8988T (cell line): ENCODE measurements around the gene CYB5RL.
"Not testable (repeated sequence)": the region's sequence is repeated elsewhere in the genome, so short reads cannot be mapped to it uniquely, and the experiment has no call there.

ENCODE experiments used
- DNase-seq: peaks from one replicate; pipeline ENCODE4 v3.0.0; 2011

CYB5RL gene, protein sequence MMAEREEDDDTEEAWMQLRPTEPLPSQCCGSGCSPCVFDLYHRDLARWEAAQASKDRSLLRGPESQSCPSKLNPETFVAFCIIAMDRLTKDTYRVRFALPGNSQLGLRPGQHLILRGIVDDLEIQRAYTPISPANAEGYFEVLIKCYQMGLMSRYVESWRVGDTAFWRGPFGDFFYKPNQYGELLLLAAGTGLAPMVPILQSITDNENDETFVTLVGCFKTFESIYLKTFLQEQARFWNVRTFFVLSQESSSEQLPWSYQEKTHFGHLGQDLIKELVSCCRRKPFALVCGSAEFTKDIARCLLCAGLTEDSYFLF

GRCh38 chr1:54199765-54200518, at the start of gene CYB5RL, which contains the start of gene MRPL37:
CYB5RL (minus strand) TSS chr1:54200030; CDS start chr1:54195616, 4,414 bp downstream.
MRPL37 (plus strand) TSS chr1:54200167; CDS start chr1:54200244, 77 bp downstream.
- DNase-seq: peak; percentile 82

DNA sequence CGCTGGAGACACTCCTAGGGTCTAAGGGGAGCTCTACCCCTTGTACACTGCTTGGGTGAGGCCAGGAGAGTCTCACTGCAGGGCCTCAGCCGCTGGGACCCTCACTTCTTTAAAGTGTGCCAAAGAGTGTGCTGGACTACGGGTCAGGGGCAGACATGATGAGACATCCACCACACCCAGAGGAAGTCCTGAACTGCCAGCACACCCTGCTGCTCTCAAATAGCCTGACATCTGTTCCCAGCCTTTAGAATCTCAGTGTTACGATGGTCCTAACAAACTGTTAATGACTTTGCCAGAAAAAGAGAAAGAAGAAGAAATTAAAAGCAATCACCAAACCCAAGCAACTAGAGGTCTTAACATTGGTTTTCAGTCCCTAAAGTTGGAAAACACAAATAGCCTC, 49.1 kb upstream of the CYB5RL start:
- no peak for DNase-seq

GRCh38 chr1:54247863-54248515, 48.2 kb upstream of the CYB5RL start:
- no peak for DNase-seq

DNA sequence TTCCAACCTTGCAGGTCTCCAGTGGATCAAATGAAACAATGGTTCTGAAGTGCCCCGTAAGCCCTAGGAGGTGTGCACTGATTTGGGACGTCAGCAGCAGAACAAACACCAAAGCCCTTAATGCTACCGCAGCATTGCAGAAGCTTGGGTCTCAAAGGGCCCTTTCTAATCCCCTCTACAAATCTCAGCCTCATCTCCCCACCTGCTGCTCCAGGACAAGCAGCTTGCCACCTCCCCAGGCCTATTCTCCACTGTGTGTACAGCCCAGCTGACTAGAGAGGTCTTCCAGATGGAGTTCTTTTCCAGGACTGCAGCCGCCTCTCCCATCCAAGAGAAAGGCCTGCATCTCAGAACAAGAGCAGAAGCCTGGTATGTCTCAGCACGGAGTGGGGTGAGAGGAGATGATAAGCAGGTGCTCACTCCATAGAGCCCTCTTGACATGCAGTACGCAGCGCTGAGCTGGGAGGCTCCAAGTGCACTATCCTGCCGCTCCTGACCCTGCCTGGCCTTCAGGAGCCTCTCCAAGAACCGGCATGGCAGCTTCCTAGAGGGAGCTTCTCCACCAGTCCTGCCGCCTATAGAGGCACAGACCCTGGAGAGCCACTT, 46.4 kb upstream of the CYB5RL start:
- no peak for DNase-seq

DNA sequence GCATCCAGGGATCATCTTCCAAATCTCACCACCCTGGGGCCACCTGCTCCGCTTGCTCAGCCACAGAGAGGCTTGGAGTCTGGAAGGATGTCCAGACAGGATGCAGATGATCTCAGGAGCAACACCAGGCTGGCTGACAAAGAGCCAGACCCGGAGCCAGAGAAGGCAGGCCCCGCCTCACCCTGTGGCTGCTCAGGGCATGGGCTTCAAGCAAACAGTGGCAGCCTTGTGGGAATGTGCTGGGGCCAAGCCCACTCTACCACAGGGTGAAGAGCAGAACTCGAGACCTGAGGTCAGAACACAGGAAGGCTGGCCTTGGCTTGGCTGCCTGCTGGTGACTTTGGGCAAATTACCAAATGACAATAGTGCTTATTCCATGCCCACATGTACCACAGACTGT, 45.7 kb upstream of the CYB5RL start:
- no peak for DNase-seq

DNA sequence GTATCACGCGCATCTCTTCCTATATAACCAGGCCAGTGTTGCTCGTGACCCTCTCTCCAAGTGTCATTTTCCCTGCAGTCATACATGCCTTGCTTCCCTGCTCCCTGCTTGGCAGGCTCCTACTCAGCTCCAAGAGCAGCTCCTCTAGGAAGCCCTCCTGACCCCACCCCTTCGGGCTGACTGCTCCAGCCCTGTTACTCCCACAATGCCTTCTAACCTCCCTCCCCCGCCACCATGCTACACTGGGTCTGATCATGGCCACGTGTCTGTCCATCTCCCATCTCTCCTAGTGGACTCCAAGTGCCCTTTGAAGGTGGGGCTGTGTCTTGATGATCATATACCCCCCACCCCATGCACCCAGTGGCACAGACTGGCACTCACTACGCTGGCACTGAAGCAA, 44.8 kb upstream of the CYB5RL start:
- no peak for DNase-seq

GRCh38 chr1:54243022-54243421, 43.2 kb upstream of the CYB5RL start:
- no peak for DNase-seq

GRCh38 chr1:54241364-54241763, 41.5 kb upstream of the CYB5RL start:
- no peak for DNase-seq

DNA sequence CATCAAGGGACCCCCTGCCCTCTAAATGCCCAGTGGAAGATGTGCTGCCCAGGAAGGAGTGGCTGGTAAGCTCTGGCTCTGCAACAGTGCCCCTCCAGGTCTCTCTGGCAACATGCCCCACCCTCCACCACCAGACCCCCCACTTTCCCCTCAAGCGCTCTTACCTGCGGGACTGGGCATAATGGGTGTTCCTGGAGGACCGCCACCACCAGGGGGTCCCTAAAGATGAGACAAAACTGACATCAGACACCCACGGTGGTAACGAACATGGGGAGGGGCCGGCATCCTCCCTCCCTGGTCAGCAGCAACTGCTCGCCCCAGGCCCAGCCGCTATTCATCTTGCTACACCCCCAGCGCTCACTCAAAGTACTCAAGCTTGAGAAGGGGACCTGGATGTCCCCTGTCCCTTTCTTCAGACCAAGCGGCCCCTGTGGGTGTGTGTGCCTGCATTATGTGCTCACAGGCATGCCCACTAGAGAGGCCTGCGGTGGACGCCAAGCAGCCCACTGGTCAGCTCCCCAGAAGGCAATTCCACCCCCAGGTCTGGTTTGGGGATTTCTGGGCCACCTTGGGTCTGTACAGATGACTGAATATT, 41.0 kb upstream of the CYB5RL start:
- DNase-seq: no peak

DNA sequence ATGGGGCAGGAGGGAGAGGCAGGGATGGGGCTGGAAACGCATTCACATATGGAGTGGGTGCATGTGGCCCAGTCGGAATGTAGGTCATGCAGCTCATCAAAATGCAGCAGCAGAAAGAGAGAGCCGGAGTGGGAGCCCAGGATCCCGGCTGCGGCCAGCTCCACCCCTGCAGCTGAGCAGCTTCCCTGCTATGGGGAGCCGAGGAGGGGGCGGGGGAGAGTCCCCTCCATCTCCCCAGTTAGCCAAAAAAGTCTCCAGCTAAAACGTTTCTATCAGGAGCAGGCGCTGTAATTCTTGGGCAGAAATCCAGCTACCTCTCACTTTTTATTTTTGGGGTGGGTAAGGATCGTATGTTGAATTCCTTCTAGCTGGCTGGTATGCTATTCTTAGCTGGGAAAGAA, 39.8 kb upstream of the CYB5RL start:
- no peak for DNase-seq

DNA sequence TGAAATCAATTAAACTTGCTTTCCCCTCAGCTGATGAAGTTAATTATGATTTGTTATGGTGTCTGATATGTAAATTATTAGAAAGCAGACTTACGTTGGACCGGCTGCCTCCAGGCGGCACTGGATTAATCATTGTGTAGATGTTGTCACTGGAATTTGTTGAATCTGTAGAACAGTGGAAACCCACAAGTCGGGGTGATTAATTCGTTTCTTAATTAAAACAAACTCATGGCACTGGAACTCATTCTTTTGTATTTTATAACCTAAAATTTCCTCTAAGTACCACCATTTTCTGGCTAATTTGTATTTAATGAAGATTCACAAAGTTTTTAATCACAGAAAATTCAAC, 39.2 kb upstream of the CYB5RL start:
- no peak for DNase-seq

GRCh38 chr1:54238353-54239034, 38.7 kb upstream of the CYB5RL start:
- no peak for DNase-seq

- no peak for DNase-seq
Measured at GRCh38 chr1:54237586-54237985, 37.8 kb upstream of the CYB5RL start.

DNA sequence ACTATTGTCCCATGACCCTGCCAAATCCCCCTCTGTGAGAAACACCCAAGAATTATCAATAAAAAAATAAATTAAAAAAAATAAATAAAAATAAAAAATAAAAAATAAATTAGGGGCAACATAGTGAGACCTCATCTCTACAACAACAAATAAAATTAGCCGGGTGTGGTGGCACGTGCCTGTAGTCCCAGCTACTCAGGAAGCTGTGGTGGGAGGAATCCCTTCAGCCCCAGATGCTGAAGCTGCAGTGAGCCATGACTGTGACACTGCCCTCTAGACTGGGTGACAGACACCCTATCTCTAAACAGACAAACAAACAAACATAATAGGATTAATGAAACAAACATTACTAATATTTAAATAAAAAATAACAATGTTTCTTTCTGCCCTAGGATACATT, 34.5 kb upstream of the CYB5RL start:
- no peak for DNase-seq

- not testable (repeated sequence) for DNase-seq
Measured at GRCh38 chr1:54233196-54233595, 33.4 kb upstream of the CYB5RL start.

GRCh38 chr1:54230507-54231339, 30.9 kb upstream of the CYB5RL start:
- DNase-seq: no peak

DNA sequence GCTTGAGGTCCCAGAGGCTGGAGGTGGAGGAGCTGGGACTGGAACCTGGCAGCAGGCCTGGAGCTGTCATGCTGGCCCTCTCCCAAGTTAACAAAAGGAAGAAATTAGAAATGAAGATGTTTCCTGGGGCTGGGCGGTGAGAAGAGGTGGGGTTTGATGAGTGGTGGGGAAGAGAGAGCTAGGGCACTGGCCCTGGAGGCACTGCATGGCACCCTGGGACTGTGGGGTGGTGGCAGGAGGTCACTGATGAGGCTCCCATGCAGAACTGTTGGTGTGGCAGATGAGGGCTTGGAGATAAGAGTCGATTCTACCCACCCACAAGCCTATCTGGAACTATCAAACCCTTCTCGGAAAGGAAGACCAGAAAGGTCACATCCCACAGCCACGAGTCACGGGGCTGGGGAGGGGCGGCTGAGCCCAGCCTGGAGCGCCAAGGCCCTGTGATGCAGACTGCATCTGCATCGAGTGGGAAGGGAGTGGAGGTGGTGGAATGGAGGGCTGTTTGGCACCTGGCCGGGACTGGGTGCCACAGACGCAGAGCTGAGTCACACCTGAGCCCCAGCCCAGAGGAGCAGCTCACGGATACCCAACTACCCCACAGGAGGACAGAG, 29.6 kb upstream of the CYB5RL start:
- DNase-seq: no peak

DNA sequence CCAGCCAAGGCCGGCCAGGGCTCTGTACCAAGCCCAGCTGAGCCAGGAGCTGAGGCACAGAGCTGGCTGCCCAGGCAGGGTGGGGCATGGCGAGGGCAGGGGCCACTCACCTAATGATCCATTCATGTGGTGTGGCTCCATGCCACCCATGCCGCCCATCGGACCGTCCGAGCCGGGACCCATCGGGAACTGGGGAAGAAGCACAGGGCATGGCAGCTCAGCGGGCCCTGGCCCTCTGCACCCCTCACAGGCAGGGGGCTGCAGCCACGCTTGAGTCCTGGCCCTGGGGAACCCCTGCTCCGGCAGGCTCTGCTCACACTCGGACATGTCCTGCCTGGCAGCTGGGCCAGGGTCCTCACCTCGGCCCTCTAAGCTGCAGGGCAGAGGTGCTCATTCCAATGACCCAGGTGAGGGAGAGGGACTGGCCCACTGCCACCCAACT, 28.8 kb upstream of the CYB5RL start:
- no peak for DNase-seq

DNA sequence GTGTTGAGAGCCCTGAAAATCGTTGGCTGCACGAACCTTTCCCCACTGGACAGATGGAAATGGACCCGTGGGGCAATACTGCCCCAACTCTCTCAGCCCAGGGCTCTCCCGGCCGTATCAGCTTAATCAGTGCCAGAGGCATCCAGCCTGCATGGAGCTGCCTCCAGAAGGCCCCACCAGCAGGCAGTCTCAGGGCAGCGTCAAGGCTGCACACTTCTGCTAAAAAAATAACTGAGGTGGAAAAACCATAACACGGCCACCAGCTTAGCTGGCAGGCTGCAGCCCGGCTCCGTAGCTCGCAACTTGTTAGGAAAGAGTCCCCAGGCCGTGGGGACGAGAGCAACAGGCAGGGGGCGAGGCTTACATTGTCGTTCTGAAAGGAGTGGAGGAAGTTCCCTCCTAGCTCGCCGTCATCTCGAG, 28.1 kb upstream of the CYB5RL start:
- DNase-seq: peak; percentile 9

DNA sequence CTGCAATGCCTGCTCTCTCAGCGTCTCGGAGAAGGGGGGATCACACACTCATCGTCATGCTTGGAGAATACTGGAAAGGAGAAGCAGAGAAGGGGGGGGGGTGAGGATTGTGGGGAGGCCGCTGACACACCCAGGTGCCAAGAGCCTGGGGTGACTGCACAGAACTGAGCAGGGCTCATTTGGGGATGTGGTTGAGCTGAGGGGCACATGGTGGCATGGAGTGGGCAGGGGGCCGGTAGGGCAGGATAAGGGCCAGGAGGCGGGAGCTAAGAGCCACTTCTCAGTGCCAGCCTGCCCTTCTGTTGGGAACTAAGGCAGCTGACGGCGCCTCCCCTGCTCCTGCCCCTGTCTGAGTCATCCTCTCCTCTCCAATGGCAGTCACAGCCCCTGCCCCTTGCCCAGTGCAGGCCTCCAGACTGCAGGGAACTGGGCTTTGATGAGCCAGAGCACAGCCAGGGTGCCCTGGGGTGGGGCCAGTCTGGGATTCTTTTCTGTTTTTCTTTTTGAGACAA, 27.3 kb upstream of the CYB5RL start:
- DNase-seq: no peak
